NCI-H1436 treated with DMSO at 0.1 percent for 48 hours (cell line): ENCODE results near the gene ATP2A3.

Source experiments
- DNase-seq: peaks from one replicate; lab custom pipeline; 2025; lab: John Stamatoyannopoulos, UW

Gene ATP2A3

DNA sequence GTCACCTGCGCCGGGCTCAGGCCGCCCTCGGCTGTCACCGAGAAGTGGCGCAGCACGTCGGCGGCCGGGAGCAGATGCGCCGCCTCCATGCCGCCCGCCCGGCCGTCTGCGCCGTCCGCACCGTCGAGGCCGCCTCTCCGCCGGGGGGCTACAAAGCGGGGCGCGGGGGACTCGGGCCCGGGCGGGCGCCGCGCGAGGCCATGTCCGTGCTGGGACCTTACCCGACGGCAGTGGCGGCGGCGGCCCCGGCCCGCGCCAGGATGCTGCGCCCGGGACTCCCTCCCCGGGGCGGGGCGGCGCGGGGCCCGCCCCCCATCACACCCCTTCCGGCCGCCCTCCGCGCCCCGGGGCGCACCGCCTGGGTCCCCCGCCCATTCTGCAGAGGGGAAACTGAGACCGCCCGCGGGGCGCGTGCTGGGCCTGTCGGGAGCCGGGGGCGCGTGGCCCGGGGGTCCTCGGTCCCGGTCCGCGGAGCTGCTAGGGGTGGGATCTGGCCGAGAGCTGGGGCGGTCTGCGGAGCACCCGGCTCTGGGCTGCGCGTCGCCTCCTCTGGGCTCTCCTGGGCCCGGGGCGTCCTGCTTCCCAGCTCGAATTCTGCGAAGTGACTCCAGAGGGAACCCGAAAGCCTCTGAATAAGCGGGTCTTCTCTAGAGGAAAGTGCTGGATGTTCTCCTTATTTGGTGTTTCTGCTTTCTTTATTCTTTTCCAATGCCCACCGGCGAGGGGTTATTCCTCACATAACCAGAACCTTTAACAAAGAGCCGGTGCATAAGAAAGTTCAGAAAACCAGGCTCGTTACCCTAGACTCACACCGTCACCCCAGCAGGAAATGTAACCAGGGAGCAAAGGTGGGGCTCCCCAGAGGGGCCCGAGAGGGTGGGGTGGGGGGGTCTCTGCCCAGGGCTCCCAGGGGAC is at the start of gene ATP2A3:
Gene ATP2A3, minus strand, starts transcription at position 235 of the 915 bp plus-strand sequence. Its CDS starts 146 bp downstream, at position 89.
- no peak for DNase-seq

DNA sequence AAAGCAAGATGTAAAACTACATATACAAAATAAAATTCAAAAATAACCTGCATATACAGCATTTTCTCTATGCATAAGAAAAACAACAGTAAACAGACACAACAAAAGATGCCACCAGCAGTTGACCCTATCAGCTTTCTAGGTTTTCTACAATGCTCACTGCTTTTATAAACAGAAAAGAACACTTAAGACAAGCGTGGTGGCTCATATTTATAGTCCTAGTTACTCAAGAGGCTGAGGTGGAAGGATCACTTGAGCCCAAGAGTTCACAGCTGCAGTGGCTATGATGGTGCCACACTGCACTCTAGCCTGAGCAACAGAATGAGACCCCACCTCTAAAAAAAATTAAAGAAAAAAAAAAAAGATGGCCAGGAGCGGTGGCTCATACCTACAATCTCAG is 46.5 kb upstream of the ATP2A3 start:
- DNase-seq = no peak

DNA sequence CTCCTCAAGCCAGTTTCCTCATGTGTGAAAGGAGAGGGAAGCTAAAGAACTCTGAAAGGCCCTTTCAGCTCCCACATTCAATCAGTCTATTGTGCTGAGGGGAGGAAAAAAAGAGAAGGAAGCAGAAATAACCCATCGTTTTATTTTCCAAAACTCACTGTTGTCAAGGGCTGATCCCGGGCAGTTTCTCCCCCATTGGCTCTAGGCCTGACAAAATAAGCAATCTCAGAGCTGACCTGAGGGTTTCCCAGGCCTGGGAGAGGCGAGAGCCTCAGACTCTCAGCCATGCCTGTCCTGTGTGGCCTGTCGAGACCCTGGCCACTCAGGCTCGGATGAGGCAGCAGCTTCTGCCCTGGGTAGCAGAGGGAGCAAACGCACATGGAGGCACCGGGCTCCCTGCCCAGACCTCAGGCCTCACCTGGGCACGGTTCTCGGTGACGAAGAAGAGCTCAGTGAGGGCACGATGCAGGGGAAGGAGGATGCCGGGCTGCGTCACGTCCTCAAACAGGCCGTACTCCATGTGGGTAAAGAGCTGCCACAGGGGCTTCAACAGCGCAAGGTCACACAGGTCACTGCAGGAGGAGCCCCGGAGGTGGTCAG is 45.0 kb upstream of the ATP2A3 start:
- no peak for DNase-seq

DNA sequence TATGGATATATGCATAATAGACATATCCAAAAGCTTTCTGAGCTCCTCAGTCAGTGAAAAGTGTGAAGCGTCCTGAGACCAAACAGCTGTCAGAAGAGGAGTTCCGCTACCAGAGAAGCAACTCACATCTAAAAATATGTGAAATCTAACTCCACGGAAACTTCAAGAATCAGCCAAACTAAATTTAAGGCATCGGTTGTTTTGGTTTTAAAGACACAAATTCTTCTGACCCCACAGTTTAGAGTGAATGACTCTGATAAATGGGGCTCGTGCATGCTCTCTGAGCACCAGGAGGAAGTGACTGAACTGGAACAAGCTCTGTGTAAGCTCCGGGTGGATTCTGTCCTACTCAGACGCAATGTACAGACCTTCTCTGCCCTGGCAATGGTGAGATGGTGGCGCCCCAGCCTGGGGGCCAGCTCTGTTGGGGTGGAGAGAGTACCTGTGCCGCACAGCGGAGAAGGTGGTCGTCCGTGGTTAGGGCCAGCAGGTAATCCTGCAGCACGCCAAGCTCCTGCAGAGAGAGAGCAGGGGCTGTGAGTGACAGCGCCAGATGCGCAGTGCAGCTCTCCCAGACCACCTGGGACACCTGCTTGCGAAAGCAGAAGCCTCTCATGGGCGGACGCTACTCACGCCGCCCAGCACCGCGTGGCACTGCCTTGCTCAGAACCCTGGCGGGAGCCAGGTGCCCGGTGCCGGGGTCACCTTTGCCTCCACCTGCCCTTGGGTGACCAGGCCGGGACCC is 44.4 kb upstream of the ATP2A3 start:
- no peak for DNase-seq

DNA sequence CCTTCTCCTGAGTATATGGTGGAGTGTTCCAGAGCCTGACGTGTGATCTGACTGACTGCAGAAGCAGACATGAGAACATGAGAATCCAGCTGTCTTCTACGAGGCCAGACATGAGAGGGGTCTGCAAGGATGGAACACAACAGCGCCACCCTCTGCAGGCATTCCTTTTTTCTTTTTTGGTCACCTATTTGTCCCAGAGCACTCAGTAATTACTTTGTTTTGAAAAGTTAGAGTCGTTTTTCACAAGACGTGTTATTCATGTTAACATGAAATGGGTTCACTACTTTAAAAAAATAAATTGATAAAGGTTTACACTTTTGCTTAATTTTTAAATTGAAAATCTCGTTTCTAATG is 43.8 kb upstream of the ATP2A3 start:
- DNase-seq = no peak

DNA sequence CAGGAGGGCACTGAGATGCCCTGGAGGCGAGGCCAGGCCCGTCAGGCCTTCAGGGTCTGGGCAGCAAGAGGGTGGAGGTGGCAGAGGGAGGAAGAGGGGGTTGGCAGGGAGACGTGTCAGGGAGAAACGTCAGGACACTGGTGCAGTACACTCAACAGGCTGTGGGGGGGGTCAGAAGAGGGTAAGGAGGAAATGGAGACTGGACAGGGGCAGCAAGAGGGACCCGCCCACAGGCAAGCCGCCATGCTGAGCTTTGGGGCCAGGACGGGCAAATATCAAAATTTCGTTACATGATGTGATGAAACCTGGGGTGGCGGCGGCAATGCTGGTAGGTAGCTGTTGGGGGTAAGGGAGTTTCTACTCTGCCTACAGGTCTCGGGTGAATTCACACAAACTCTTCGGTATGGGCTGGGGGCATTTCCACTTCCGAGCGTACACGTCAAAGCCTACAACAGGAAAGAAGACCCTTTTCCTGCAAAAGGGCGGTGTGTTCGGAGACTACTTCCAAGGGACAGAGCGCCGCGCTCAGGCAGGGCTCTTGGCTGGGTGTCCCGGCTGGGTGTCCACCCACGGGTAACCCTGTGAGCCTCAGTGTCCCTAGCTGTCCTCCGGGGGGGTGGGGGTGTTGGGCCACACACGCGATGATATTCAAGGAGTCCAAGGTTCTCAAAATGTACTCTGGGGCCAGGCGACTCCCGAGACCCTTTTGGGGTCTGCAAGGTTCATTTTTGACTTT is 43.3 kb upstream of the ATP2A3 start:
- no peak for DNase-seq

DNA sequence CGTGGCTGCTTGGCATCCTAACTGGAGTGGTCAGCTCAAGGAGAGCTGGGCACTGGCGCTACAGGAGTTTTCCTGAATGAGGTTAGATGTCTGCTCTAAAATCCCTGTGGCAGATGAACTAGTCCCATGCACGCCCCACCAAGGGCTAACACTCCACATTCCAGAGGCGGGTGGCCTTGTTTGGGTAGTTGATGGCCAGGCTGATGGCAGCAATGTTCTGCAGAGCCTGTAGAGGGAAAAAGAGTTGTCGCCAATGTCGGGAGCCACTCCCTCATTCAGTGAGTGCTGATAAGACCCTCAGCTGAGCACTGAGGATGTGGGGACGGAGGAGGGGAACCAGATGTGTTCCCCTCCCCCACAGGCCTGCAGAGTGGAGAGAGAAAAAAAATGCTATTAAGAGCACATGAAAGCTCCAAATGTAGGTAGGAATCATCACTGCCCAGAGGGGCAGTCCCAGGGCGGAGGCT is 42.5 kb upstream of the ATP2A3 start:
- no peak for DNase-seq

DNA sequence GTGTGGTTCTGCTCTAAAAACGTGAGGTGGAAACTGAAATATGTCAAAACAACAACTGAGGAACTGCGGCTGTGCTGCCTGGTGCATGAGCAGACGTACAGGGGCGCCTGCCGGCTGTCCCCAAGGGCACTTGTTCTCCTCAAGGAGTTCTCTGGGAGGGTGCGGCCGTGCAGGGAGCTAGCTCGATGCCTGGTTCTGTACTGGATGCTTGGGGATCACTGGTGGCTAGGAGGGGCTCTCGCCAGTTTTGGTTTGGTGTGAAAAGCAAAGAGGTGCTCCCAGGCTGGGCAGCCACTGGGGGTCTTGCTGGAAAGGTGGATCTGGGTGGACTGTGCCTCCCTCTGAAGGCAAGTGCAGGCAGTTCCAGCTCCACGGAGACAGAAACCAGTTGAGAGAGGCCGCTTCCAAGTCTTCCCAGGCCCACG is 41.9 kb upstream of the ATP2A3 start:
- DNase-seq = no peak

DNA sequence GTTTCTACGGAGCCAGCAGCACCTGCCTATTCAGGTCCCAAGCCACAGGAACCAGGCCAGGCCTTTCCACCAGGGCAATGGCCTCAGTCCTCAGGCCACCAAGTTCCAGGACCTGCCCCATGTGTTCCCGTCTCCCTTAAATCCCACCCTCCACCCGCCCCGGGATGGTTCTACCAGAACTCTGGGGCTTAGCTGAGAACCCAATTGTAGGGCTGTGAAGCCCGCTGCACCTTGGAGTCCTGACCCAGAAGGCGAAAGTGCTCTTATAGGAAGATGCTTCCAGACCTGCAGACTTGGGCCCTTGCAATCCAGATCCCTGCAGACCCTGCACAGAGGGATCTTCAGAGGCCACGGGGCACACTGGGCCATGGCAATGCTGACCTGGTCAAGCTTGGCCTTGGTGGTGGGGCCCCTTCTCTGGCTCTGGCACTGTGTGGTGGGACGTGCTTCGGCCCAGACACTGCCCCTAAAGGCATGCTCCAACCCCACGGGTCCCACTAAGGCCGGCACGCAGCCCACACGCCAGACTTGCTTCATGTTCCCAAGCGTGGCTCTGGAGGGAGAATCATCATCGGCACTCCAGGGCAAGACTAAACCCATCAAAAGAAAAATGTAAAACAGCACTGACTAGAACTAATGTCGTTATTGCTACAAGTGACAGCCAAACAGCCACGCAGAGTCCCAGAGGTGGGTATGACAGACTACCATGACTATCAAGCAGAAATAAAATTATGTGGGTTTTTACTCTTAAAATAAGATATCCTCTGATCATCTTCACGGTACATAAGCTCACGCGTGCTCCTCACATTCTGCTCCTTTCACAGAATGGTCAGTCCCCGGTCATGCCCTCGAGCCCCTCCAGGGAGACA is 41.3 kb upstream of the ATP2A3 start:
- no peak for DNase-seq

DNA sequence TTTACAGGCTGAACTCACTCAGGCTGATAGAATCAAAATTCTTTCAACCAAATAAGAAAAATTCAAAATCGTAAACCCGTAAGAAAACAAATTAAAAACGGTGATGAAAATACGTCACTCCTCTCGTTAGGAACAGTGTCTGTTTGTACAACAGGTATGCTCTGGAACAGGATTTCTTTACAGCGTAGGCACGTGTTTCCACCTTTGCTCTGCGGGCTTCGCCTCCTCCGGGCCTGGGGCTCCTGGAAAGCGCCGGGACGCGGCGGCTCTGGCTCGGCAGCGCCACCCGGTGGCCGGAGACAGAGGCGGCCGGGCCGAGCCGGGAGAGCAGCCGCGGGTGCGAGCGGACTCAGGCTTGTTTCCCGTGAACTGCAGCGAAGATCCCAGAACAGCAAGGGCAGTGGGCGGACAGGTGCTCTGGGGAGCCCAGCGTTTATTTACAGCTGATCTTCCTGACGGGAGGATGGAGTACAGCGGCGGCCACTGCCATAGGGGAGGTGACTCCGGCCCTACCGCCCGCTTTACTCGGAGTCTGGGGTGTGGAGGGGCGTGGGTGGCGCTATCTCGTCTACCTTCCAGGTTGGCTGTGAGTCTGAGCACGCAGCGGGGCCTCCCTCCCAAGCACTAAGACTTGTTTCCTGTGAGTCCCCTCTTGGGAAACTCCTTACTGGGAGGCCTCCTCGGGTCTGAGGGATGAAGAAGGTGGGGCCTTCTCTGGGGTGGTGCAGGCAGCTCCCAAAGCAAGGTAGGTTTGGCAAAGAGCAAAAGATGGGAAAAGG is 40.5 kb upstream of the ATP2A3 start:
- no peak for DNase-seq

DNA sequence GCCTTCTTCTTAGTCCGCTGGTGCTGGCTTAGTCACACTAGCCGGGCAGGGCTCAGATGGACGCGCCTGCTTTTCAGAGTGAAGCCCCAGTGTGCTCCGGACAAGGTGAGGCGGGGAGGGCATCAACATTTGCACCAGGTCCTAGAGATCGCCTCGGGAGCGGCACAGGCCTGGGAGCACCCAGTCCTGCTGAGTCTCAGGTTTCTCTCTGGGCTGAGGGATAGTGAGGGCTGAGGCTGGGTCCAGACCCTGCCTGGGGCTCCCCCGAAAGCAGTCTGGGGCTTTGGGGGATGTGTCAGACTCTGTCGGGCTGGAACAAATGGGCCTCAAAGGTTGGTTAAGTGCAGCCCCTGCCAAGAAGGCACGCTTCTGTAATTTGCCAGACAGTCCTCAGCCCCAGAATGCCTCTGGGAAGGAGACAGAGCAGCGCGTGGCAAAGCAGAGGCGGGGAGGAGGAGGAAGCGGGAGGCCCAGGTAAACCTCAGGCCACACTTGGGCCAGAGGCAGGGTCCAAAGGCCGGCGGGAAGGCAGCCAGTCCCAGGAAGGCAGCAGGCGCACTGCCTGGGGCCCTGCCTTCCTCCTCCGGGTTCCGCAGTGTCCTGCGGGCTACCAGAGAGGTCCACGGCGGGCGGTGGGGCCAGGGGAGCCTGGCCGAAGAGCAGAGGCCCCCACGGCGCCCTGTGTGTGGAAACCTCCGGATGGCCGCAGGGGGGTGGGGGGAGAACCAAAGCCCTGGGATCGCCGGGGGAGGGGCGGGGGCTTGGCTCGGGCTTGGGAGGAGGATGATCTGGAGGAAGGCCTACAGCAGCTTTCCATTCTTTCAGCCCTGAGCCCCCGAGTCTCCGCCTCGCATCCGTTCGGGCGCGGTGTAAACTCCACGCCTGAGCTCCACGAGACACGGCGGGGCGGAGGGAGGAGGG is 39.5 kb upstream of the ATP2A3 start:
- DNase-seq = no peak

DNA sequence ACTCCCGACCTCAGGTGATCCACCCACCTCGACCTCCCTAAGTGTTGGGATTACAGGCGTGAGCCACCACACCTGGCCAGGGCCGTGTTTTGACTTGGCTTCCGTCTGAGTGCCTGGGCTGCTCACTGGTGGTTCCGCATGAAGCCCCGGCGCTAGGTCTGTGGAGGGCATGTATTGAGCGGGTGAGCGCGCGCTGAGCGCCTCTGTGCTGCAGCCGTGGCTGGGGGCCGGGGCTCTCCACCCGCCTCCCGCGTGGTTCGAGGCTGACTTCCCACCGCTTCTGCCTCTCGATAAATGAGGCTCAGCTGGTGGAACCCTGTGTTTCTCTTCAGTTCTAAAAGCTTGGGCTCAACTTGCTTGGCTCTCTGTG is 38.9 kb upstream of the ATP2A3 start:
- DNase-seq = no peak

DNA sequence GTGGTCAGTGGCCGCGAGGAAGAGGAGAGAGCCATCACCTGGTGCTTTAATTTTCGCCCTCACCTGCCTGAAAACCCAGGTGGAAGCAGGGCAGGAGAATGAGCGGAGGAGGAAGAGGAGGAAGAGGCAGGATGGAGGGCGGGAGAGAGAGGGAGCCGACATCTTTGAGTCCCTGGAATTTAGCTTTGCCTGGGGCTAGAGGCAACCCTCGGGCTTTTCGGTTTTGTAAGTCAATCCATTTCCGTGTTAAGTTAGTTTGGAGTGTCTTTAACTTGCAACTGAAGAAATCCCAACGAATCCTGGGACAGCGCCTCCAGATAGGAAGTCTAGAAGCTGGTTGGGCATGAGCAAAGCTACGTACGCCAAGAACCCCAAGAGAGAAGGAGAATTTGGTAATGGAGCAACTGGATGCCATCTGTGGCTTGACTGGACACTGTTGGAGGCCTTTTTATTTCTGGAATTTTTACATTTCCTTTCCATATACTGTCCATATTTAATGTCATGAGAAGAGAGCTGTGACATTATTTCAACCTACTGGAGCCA is 36.9 kb upstream of the ATP2A3 start:
- no peak for DNase-seq

DNA sequence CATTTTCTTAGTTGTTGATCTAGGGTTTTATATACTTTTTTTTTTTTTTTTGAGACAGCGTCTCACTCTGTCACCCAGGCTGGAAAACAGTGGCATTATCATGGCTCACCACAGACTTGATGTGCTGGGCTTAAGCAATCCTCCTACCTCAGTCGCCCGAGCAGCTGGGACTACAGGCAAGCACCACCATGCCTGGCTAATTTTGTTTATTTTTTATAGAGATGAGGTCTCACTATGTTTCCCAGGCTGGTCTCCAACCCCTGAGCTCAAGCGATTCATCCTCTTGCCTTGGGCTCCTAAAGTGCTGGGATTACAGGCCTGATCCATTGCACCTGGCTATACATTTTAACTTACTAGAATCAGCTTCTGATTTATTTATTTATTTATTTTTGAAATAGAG is 34.2 kb upstream of the ATP2A3 start:
- no peak for DNase-seq

DNA sequence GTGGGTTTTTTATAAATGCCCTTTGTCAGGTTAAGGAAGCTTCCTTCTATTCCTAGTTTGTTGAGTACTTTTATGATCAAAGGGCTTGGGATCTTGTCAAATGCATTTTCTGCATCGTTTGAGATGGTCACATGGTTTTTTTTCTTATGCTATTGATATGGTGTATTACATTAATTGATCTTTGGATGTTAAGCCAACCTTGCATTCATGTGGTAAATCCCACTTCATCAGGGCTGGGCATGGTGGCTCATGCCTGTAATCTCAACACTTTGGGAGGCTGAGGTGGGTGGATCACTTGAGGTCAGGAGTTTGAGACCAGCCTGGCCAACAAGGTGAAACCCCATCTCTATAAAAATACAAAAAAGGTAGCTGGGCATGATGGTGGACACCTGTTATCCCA is 30.8 kb upstream of the ATP2A3 start:
- DNase-seq = no peak

DNA sequence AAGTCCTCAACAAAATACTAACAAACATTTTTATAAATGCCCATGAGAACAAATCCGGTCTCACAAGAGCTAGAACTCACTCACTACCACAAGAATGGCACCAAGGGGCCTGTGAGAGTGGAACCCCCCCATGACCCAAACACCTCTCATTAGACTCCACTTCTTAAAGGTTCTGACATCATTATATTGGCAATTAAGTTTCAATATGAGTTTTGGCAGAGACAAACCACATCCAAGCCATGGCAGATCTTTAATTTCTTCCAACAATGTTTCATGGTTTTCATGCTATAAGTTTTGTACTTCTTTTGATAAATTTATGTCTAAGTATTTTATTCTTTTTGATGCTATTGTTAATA is 30.0 kb upstream of the ATP2A3 start:
- DNase-seq = no peak

DNA sequence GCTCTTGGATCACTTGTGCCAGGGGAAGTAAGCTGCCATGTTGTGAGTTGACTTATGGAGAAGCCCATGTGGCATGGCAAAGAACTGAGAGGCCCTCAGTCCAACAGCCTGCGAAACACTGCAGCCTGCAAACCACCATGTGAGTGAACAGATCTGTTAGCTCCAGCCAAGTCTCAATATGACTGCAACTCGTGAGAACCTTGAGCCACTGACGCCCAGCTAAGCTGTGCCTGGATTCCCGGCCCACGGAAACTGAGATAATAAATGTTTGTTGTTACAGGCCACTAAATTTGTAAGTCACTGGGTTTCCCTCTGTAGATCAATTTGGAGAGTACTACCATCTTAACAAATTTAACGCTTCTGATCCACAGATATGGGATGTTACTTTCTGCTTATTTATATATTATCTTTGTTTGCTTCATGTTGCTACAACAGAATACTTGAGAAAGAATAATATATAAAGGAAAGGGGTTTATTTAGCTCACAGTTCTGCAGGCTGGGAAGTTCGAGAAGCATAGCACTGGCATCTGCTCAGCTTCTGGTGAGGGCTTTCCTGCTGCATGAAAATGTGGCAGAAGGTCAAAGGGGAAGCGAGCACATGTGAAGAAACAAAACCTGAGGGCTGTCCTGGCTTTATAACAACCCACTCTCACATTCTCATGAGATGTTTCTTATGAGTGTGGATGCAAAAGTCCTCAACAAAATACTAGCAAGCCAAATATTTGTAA is 29.4 kb upstream of the ATP2A3 start:
- DNase-seq = no peak

DNA sequence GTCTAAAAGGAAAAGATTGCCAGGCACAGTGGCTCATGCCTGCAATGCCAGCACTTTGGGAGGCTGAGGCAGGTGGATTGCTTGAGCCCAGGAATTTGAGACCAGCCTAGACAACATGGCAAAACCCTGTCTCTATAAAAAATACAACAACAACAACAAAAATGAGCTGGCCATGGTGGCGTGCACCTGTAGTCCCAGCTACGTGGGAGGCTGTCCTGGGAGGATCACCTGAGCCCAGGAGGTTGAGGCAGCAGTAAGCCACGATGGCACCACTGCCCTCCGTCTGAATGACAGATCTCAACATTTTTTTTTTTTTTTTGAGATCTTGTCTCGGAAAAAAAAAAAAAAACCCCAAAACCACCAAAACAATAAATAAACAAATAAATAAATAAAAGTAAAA is 28.1 kb upstream of the ATP2A3 start:
- DNase-seq = no peak
